Lung (tissue), 12 donors: ENCODE results near the gene AKAP13. TPM values are rescaled to one million over a fixed set of nuclear protein-coding genes. Genes with fewer than 3 reads are reported as not detected.

Experiments used
- ATAC-seq: fragments of 200-7000 bp; cut with Tn5 transposase; one replicate; pipeline ENCODE4 v1.9.1; 2020; ENCODE audit warnings: moderate number of reproducible peaks; ENCODE audit not compliant: insufficient read depth, low FRiP score
- DNase-seq, 3 donors: peaks; one replicate each; pipeline ENCODE4 v3.0.0-alpha.2; 2013 to 2017
- H3K27ac ChIP-seq, 2 donors: one replicate each; pipeline ENCODE4 v1.5.1; 2013; ENCODE audit warnings: mild to moderate bottlenecking in 2 of 2, moderate library complexity in 2 of 2, control low read depth in 1 of 2, inconsistent platforms in 1 of 2, low read depth in 1 of 2, low read length in 1 of 2
- H3K27me3 ChIP-seq, 3 donors: one replicate each; pipeline ENCODE4 v1.5.1; 2013; ENCODE audit warnings: low read length in 2 of 3; ENCODE audit not compliant: control insufficient read depth in 3 of 3, insufficient read depth in 3 of 3
- H3K36me3 ChIP-seq, 4 donors: one replicate each; pipeline ENCODE4 v1.5.1; 2013; ENCODE audit warnings: low read length in 4 of 4, mild to moderate bottlenecking in 1 of 4, moderate library complexity in 1 of 4; ENCODE audit not compliant: control insufficient read depth in 4 of 4, insufficient read depth in 4 of 4
- H3K4me1 ChIP-seq, 5 donors: one replicate each; pipeline ENCODE4 v1.5.1; 2013; ENCODE audit warnings: low read length in 5 of 5, mild to moderate bottlenecking in 2 of 5, moderate library complexity in 1 of 5; ENCODE audit not compliant: control insufficient read depth in 5 of 5, insufficient read depth in 5 of 5
- H3K4me3 ChIP-seq: one replicate; pipeline ENCODE4 v1.5.1; 2013; ENCODE audit warnings: mild to moderate bottlenecking, control low read depth, moderate library complexity
- H3K9ac ChIP-seq, 2 donors: one replicate each; pipeline ENCODE4 v1.5.1; 2013; ENCODE audit warnings: low read length in 2 of 2, control low read depth in 1 of 2; ENCODE audit not compliant: insufficient read depth in 1 of 2
- H3K9me3 ChIP-seq, 4 donors: one replicate each; pipeline ENCODE4 v1.5.1; 2013; ENCODE audit warnings: low read length in 3 of 4, mild to moderate bottlenecking in 1 of 4, moderate library complexity in 1 of 4; ENCODE audit not compliant: control insufficient read depth in 4 of 4, insufficient read depth in 3 of 4
- WGBS, 2 donors: extraction: QIAGEN DNeasy Blood & Tissue Kit; methylation state at CpG; one replicate each; pipeline ENCODE4 v1.1.7; 2013; 5-methylcytosine and 5-hydroxymethylcytosine counted together
- polyA plus RNA-seq, 2 donors: library from polyadenylated mRNA; stranded (reverse); fragments of 200-250 nt; gene quantifications; one replicate each; pipeline ENCODE4 v1.2.1, GENCODE V29; 2013
- total RNA-seq, 2 donors: library from RNA; depleted of rRNA in 1 of 2; stranded (reverse); fragments of >200 nt in 1 of 2; gene quantifications; one replicate each; pipeline ENCODE4 v1.2.1, GENCODE V29; 2014 to 2021
- TF ChIP-seq, protein P1 (sequence below): IDR thresholded peaks from 2 replicates; pipeline ENCODE4 v1.5.1; 2012; ENCODE audit warnings: mild to moderate bottlenecking; ENCODE audit errors: control extremely low read depth, extremely low read depth
- donor health status: control.
- donor health status: control.
- donor health status: Bipolar disorder and iron deficiency.
- donor health status: healthy.
- donor health status: DM: yes; HTN: yes; CAD: no.

Gene AKAP13
- total and polyA plus RNA-seq, 4 donors = 102 to 1,115 (median 259) TPM

DNA sequence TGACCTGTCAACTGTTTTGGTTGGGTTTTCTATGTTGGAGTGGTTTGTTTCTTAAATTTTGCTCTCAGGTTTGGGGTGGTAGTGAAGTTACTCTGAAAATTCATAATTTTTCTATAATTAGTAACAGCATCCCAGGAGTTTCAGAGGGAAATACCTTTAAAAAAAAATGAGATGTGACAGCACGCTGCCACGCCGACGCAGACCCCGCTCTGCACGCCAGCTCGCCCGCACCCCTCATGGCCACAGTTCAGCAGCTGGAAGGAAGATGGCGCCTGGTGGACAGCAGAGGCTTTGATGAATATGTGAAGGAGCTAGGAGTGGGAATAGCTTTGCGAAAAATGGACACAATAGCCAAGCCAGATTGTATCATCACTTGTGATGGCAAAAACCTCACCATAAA lies 34.6 kb downstream of the AKAP13 start:
- H3K27me3 ChIP-seq = no peaks in the 10 kb centered on the region
- H3K27ac ChIP-seq = peak overlapping the region in 1 of 2 donors; percentile 77
- H3K36me3 ChIP-seq = no peaks in the 10 kb centered on the region
- DNase-seq (no peak), ATAC-seq (no peak)
- WGBS, 2 donors = 95 to 98% methylated on average over 10 of the region's 10 CpGs
- no peaks in the 10 kb centered on the region for H3K9me3 ChIP-seq
- peaks cover 0 to 30% (median 14%) of the 10 kb centered on the region in 5 donors for H3K4me1 ChIP-seq
- H3K4me3 ChIP-seq = no peak overlapping the region
- H3K9ac ChIP-seq = no peak overlapping the region
- TF ChIP-seq, protein P1, sequence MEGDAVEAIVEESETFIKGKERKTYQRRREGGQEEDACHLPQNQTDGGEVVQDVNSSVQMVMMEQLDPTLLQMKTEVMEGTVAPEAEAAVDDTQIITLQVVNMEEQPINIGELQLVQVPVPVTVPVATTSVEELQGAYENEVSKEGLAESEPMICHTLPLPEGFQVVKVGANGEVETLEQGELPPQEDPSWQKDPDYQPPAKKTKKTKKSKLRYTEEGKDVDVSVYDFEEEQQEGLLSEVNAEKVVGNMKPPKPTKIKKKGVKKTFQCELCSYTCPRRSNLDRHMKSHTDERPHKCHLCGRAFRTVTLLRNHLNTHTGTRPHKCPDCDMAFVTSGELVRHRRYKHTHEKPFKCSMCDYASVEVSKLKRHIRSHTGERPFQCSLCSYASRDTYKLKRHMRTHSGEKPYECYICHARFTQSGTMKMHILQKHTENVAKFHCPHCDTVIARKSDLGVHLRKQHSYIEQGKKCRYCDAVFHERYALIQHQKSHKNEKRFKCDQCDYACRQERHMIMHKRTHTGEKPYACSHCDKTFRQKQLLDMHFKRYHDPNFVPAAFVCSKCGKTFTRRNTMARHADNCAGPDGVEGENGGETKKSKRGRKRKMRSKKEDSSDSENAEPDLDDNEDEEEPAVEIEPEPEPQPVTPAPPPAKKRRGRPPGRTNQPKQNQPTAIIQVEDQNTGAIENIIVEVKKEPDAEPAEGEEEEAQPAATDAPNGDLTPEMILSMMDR = no peak

DNA sequence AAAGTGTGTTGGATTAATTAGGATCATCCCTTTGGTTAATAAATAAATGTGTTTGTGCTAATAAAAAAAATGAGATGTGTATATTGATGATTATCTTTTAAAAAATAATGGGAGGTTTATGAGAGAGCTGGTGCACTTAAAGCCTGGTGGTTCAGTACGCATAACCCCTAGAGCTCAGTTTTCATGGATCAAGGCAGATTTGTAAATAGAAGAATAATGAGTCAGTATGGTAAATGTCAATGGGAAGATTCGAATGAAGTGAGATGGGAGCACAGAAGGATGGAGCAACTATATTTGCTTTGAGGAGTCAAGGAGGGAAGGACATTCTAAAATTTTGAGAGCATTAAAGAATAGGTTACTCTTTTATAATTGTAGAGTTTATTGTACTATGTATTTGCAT lies 35.4 kb downstream of the AKAP13 start:
- no peak for ATAC-seq
- peaks cover 0 to 30% (median 14%) of the 10 kb centered on the region in 5 donors for H3K4me1 ChIP-seq
- H3K9ac ChIP-seq = no peak overlapping the region
- 86 to 94% methylated on average over 2 of the region's 2 CpGs for WGBS, 2 donors
- TF ChIP-seq, protein P1 = no peak
- H3K4me3 ChIP-seq = no peak overlapping the region
- no peaks in the 10 kb centered on the region for H3K27me3 ChIP-seq
- H3K36me3 ChIP-seq = no peaks in the 10 kb centered on the region
- H3K9me3 ChIP-seq = no peaks in the 10 kb centered on the region
- no peak for DNase-seq
- H3K27ac ChIP-seq = no peak overlapping the region

DNA sequence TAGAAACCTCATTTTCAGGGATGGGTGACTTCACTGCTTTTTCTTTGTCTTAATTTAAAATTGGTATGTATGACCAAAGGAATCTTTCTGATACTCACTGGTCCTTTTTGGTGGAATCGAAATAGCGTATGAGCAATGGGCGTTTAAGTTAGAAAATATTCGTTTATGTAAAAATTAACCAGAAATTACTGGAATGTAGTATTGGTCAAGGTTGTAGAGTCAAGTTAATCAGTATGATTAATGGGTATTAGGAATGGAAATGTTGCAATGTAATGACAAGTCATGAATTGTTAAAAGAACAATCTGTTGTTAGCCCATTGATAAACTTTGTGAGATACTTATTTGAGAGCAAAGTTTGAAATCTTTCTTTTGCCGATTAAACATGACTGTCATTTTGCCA lies 36.9 kb downstream of the AKAP13 start:
- no peaks in the 10 kb centered on the region for H3K27me3 ChIP-seq
- H3K27ac ChIP-seq = no peak overlapping the region
- ATAC-seq (no peak), DNase-seq (no peak)
- TF ChIP-seq, protein P1 = no peak
- H3K36me3 ChIP-seq = no peaks in the 10 kb centered on the region
- no peaks in the 10 kb centered on the region for H3K9me3 ChIP-seq
- H3K4me1 ChIP-seq = peaks cover 4 to 44% (median 11%) of the 10 kb centered on the region in 5 donors
- no peak overlapping the region for H3K9ac ChIP-seq
- H3K4me3 ChIP-seq = no peak overlapping the region
- WGBS, 2 donors = 91 to 97% methylated on average over 5 of the region's 5 CpGs

DNA sequence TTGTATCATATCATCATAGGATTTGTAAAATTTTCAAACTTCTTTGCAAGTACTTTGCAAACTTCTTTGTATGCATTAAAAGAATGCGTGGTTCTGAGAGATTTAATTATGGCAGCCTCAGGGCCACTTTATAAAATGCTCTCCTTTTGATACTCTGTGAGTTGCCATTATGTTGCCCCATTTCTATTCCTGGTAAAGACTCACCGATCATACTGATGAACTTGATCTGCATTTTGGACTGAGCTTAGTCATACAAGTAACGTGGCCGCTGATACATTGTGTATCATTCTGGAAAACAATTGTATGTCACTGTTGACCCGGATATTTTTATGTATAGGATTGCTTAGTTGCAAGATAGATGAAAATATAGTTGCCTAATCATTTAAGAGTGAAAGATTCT lies 38.8 kb downstream of the AKAP13 start:
- WGBS, 2 donors = 76 to 80% methylated on average over 5 of the region's 5 CpGs
- TF ChIP-seq, protein P1 = no peak
- Histone ChIP-seq H3K27ac (peak overlapping the region in 1 of 2 donors; percentile 53), H3K36me3 (peaks cover 0 to 2% (median 0%) of the 10 kb centered on the region in 4 donors), H3K27me3 (no peaks in the 10 kb centered on the region), H3K9me3 (no peaks in the 10 kb centered on the region), H3K4me3 (no peak overlapping the region), H3K4me1 (peaks cover 1 to 44% (median 6%) of the 10 kb centered on the region in 5 donors), H3K9ac (no peak overlapping the region)
- DNase-seq = no peak
- ATAC-seq = no peak
